ENCODE data around the gene CELA2B.

GRCh38 chr1:15441247-15441646 lies 34.7 kb upstream of the CELA2B start:
- TF ChIP-seq YY1 (IDR thresholded peaks at IDR 0.05; ENCODE audit: insufficient read depth, insufficient read length) (no peak), SUZ12 (IDR thresholded peaks at IDR 0.05; ENCODE audit: extremely low read depth, insufficient read depth, insufficient read length) (no peak), ZNF274 (IDR thresholded peaks at IDR 0.05; ENCODE audit: low read depth, low read length) (no peak)

Data from NT2/D1 (cell line).